ENCODE data around the gene FCGR3B.
"Not testable (repeated sequence)": the region's sequence is repeated elsewhere in the genome, so short reads cannot be mapped to it uniquely, and the experiment has no call there.

DNA sequence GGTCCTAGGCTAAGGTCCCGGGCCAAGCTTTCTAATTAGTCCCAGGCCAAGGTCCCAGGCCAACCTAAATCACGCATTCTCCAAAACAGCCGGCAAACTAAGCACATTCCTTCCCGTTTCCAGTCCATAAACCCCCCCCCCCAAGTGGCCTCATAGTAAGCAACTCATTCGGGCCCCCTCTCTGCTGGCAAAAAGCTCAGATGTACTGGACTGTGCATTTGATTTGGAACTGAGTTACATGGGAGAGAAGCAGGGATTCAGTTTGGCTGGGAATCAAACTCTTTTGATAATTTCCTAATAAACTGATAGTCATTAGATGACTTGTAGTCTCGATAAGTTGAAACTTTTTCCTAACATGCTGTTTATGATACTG, 17.8 kb downstream of the FCGR3B start:
- TF ChIP-seq SP1 (IDR thresholded peaks at IDR 0.05); BHLHE40 (IDR thresholded peaks at IDR 0.05; ENCODE audit: borderline replicate concordance); SUZ12 (IDR thresholded peaks at IDR 0.05); L3MBTL2 (conservative IDR thresholded peaks at IDR 0.05); CTBP1 (IDR thresholded peaks at IDR 0.05; ENCODE audit: borderline replicate concordance); FOXA1 (IDR thresholded peaks at IDR 0.05); FOXM1 (IDR thresholded peaks at IDR 0.05; ENCODE audit: borderline replicate concordance); HDGF (IDR thresholded peaks at IDR 0.05; ENCODE audit: borderline replicate concordance); FOXK2 (IDR thresholded peaks at IDR 0.05); LEF1 (IDR thresholded peaks at IDR 0.05; ENCODE audit: borderline replicate concordance); ARNT (IDR thresholded peaks at IDR 0.05): not testable (repeated sequence)
